A673 (cell line): ENCODE data around the gene NAT16. TPM values are rescaled to one million over a fixed set of nuclear protein-coding genes. Genes with fewer than 3 reads are reported as not detected.

Experiments
- BruUV-seq: library from RNA; stranded (reverse); fragments of 400-500 nt; replicated peaks from 2 replicates; lab custom pipeline; 2021; lab: Mats Ljungman, UMichigan
- CTCF ChIA-PET: fragments of 300-600 bp; sonication (Branson Sonifier 250); formaldehyde crosslinking; loops from one replicate; lab custom pipeline; 2022; ENCODE audit warnings: antibody characterized with exemption; lab: Charles Lee
- POLR2A ChIA-PET: fragments of 300-600 bp; sonication (Branson Sonifier 250); formaldehyde crosslinking; loops from one replicate; lab custom pipeline; 2022; ENCODE audit warnings: antibody characterized with exemption; ENCODE audit not compliant: low non-redundant PET; lab: Charles Lee
- DNase-seq: peaks from one replicate; pipeline ENCODE4 v3.0.0-alpha.2; 2015; ENCODE audit warnings: low spot score
- H3K27ac ChIP-seq: fragments of 200-600 bp; sonication (generic); 2 replicates; pipeline ENCODE4 v1.5.1; 2016; ENCODE audit warnings: mixed run types, low read depth, mild to moderate bottlenecking, mixed read lengths, antibody characterized with exemption, low read length; ENCODE audit not compliant: poor library complexity, severe bottlenecking
- H3K27me3 ChIP-seq: fragments of 200-600 bp; sonication (generic); replicated peaks from 2 replicates; pipeline ENCODE4 v1.6.1; 2017; ENCODE audit warnings: mixed run types, low read depth, mild to moderate bottlenecking, mixed read lengths, antibody characterized with exemption, low read length; ENCODE audit not compliant: insufficient read depth, poor library complexity
- H3K36me3 ChIP-seq: fragments of 200-600 bp; sonication (generic); 2 replicates; pipeline ENCODE4 v1.6.1; 2016; ENCODE audit warnings: mixed run types, mild to moderate bottlenecking, mixed read lengths, antibody characterized with exemption, low read length; ENCODE audit not compliant: insufficient read depth, poor library complexity, severe bottlenecking
- H3K4me1 ChIP-seq: fragments of 200-600 bp; sonication (generic); 2 replicates; pipeline ENCODE4 v1.6.1; 2017; ENCODE audit warnings: mixed run types, mild to moderate bottlenecking, mixed read lengths, antibody characterized with exemption, low read length; ENCODE audit not compliant: insufficient read depth, poor library complexity, severe bottlenecking
- H3K4me3 ChIP-seq: fragments of 200-600 bp; sonication (generic); 2 replicates; pipeline ENCODE4 v1.5.1; 2016; ENCODE audit warnings: low read depth, mixed run types, mild to moderate bottlenecking, mixed read lengths, low read length; ENCODE audit not compliant: poor library complexity, severe bottlenecking
- H3K9me3 ChIP-seq: fragments of 200-600 bp; sonication (generic); 2 replicates; pipeline ENCODE4 v1.6.1; 2016; ENCODE audit warnings: mixed run types, low read depth, mild to moderate bottlenecking, mixed read lengths, antibody characterized with exemption, low read length; ENCODE audit not compliant: poor library complexity, severe bottlenecking
- EZH2 ChIP-seq: fragments of 200-600 bp; sonication (generic); IDR thresholded peaks from 2 replicates; pipeline ENCODE4 v1.6.1; 2017; ENCODE audit warnings: borderline replicate concordance, low read depth, mild to moderate bottlenecking, mixed read lengths, antibody characterized with exemption, low read length; ENCODE audit not compliant: poor library complexity, severe bottlenecking
- intact Hi-C: fragments of 100-400 bp; cut with micrococcal nuclease; formaldehyde crosslinking; loops from one replicate; pipeline ENCODE4 v1.10.0; 2022; ENCODE audit not compliant: unreplicated experiment
- total RNA-seq: library from RNA; stranded (reverse); gene quantifications from 2 replicates; pipeline ENCODE4 v1.2.3, GENCODE V29; 2021
- TF ChIP-seq, protein P1 (sequence below): fragments of 300-800, 200-600 bp; sonication (generic); conservative IDR thresholded peaks from 2 replicates; pipeline ENCODE4 v1.5.1; 2017; ENCODE audit warnings: low read depth, mild to moderate bottlenecking, antibody characterized with exemption, low read length, moderate library complexity, mixed read lengths

NAT16 gene
- total RNA-seq, 1 experiment from 2014 or later: not detected

DNA sequence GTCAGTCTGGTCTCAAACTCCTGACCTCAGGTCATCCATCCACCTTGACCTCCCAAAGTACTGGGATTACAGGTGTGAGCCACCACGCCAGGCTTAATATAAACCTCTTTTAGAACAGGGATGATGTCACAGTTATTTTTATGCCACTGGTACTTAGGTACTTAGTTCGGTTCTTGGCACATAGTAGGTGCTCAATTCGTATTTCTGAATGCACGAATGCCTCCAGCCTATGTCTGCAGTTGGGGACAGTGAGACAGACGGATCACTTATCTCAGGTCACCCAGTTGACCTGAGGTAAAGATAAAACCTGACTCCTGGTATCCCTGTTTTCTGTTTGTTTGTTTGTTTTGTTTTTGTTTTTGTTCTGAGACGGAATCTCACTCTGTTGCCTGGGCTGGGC, 6.1 kb upstream of the NAT16 start:
- intact Hi-C loops: no loop called here

DNA sequence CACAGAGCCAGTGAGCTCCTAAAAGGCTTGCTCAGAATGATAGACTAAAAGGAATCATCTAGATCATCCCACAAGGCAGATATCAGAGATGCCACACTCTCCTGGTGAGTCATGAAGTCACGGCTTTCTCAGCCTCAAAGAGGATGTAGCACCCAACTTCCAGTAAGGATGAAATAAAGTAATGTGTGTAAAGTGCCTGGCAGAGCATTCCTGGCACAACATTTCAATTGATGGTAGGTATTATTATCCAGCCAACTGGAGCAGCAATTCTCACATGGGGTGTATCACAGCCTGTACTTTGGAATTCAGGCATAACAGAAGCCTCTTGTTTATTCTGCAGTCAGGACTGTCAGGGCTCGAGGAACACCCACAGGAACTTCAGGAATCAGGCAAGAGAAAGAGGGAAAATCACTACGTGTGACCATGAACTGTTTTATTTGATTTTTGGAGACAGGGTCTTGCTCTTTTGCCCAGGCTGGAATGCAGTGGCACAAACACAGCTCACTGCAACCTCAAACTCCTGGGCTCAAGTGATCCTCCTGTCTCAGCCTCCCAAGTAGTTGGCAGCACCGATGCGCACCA, 5.3 kb upstream of the NAT16 start:
- no peak overlapping the region for H3K4me3 ChIP-seq
- no peaks in the 10 kb centered on the region for H3K4me1 ChIP-seq
- DNase-seq: no peak
- no TSS peak for BruUV-seq
- no peaks in the 10 kb centered on the region for H3K36me3 ChIP-seq
- H3K9me3 ChIP-seq: no peaks in the 10 kb centered on the region
- intact Hi-C loops: no loop called here
- ChIA-PET POLR2A (no interaction called here), CTCF (no interaction called here)
- peaks cover 6% of the 10 kb centered on the region for H3K27me3 ChIP-seq
- TF ChIP-seq, protein P1, sequence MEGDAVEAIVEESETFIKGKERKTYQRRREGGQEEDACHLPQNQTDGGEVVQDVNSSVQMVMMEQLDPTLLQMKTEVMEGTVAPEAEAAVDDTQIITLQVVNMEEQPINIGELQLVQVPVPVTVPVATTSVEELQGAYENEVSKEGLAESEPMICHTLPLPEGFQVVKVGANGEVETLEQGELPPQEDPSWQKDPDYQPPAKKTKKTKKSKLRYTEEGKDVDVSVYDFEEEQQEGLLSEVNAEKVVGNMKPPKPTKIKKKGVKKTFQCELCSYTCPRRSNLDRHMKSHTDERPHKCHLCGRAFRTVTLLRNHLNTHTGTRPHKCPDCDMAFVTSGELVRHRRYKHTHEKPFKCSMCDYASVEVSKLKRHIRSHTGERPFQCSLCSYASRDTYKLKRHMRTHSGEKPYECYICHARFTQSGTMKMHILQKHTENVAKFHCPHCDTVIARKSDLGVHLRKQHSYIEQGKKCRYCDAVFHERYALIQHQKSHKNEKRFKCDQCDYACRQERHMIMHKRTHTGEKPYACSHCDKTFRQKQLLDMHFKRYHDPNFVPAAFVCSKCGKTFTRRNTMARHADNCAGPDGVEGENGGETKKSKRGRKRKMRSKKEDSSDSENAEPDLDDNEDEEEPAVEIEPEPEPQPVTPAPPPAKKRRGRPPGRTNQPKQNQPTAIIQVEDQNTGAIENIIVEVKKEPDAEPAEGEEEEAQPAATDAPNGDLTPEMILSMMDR: no peak
- no peak for TF ChIP-seq EZH2
- no peak overlapping the region for H3K27ac ChIP-seq

More for the DNA sequence above, 6.1 kb upstream of the NAT16 start:
- Histone ChIP-seq H3K9me3 (no peaks in the 10 kb centered on the region), H3K4me3 (no peak overlapping the region), H3K4me1 (no peaks in the 10 kb centered on the region), H3K27me3 (no peaks in the 10 kb centered on the region), H3K36me3 (no peaks in the 10 kb centered on the region), H3K27ac (no peak overlapping the region)
- no peak for DNase-seq
- no peak for TF ChIP-seq EZH2
- TF ChIP-seq, protein P1: no peak
- POLR2A ChIA-PET: no interaction called here
- CTCF ChIA-PET: interaction anchor here (0.7 kb wide), 1 partner anchor 277 kb away, joined by 3 read pairs; no protein-coding TSS in a partner anchor
- BruUV-seq: no TSS peak

DNA sequence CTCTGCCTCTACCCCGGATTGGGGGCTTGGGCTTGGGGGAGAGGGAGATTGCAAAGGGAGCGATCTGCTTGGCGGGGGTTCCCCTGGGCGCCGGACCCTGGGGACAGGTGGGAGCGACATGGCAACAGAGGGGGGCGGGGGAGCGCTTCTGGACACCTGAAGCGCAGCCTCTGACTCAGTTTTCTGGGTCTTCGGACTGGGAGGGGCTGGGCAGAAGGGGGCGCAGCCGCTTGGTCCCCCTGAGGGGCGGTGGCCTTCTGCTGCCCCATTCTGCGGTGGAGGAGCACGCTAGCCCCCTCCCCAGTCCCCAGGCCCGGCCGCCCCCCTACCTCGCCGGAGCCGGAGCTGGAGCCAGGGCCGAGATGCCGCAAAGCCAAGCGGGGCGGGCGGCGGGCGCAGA, 380 bp downstream of the NAT16 start:
- BruUV-seq: no TSS peak
- H3K27ac ChIP-seq: no peak overlapping the region
- ChIA-PET POLR2A (interaction anchor here (0.6 kb wide), 1 partner anchor 171 kb away, joined by 6 read pairs; no protein-coding TSS in a partner anchor), CTCF (no interaction called here)
- H3K36me3 ChIP-seq: no peaks in the 10 kb centered on the region
- peaks cover 8% of the 10 kb centered on the region for H3K4me1 ChIP-seq
- TF ChIP-seq EZH2: no peak
- TF ChIP-seq, protein P1: no peak
- intact Hi-C loops: loop anchor here (10.0 kb wide), 1 partner anchor 85 kb away; no protein-coding TSS in a partner anchor
- H3K27me3 ChIP-seq: peaks cover 35% of the 10 kb centered on the region
- DNase-seq: no peak
- no peaks in the 10 kb centered on the region for H3K9me3 ChIP-seq
- peak overlapping the region; percentile 40 for H3K4me3 ChIP-seq
